ENCODE results near the gene LURAP1L.

LURAP1L gene

GRCh38 chr9:12776513-12777055 lies 1.8 kb downstream of the LURAP1L start:
- DNase-seq (ENCODE audit: low spot score) = no peak

- DNase-seq (ENCODE audit: low spot score) = no peak
Observed at GRCh38 chr9:12777121-12778022, 2.6 kb downstream of the LURAP1L start.

GRCh38 chr9:12778389-12778788 lies 3.6 kb downstream of the LURAP1L start:
- DNase-seq (ENCODE audit: low spot score) = no peak

- DNase-seq (ENCODE audit: low spot score) = no peak
Observed at GRCh38 chr9:12781226-12781733, 6.5 kb downstream of the LURAP1L start.

- DNase-seq (ENCODE audit: low spot score) = no peak
Observed at GRCh38 chr9:12783767-12784460, 9.1 kb downstream of the LURAP1L start.

- DNase-seq (ENCODE audit: low spot score) = no peak
Observed at GRCh38 chr9:12784461-12785259, 9.8 kb downstream of the LURAP1L start.

- DNase-seq (ENCODE audit: low spot score) = no peak
Observed at GRCh38 chr9:12785260-12785770, 10.5 kb downstream of the LURAP1L start.

- DNase-seq (ENCODE audit: low spot score) = no peak
Observed at GRCh38 chr9:12785941-12786340, 11.1 kb downstream of the LURAP1L start.

- DNase-seq (ENCODE audit: low spot score) = no peak
Observed at GRCh38 chr9:12790001-12790400, 15.2 kb downstream of the LURAP1L start.

GRCh38 chr9:12790883-12791282 lies 16.1 kb downstream of the LURAP1L start:
- no peak for DNase-seq (ENCODE audit: low spot score)

- DNase-seq (ENCODE audit: low spot score) = no peak
Observed at GRCh38 chr9:12794101-12794799, 19.4 kb downstream of the LURAP1L start.

- no peak for DNase-seq (ENCODE audit: low spot score)
Observed at GRCh38 chr9:12796601-12797000, 21.8 kb downstream of the LURAP1L start.

- DNase-seq (ENCODE audit: low spot score) = no peak
Observed at GRCh38 chr9:12797037-12797436, 22.2 kb downstream of the LURAP1L start.

GRCh38 chr9:12798066-12798770 lies 23.4 kb downstream of the LURAP1L start:
- no peak for DNase-seq (ENCODE audit: low spot score)

- DNase-seq (ENCODE audit: low spot score) = no peak
Observed at GRCh38 chr9:12801187-12801586, 26.4 kb downstream of the LURAP1L start.

GRCh38 chr9:12801663-12802062 lies 26.8 kb downstream of the LURAP1L start:
- no peak for DNase-seq (ENCODE audit: low spot score)

- DNase-seq (ENCODE audit: low spot score) = no peak
Observed at GRCh38 chr9:12802093-12802492, 27.3 kb downstream of the LURAP1L start.

- DNase-seq (ENCODE audit: low spot score) = no peak
Observed at GRCh38 chr9:12808569-12808968, 33.7 kb downstream of the LURAP1L start.

- no peak for DNase-seq (ENCODE audit: low spot score)
Observed at GRCh38 chr9:12809720-12810119, 34.9 kb downstream of the LURAP1L start.

GRCh38 chr9:12811935-12812334 lies 37.1 kb downstream of the LURAP1L start:
- no peak for DNase-seq (ENCODE audit: low spot score)
